Measurements from ENCODE around the gene UBAP2.

- no peak for TF ChIP-seq CTCF (IDR thresholded peaks at IDR 0.05)
- no peak for TF ChIP-seq POLR2A (IDR thresholded peaks at IDR 0.05)
- no peak for TF ChIP-seq EP300 (IDR thresholded peaks at IDR 0.05)
These were observed 121.0 kb downstream of the UBAP2 start for GRCh38 chr9:33927694-33928093.

Data from ovary (tissue), 3 donors.